Kidney capillary endothelial cell (primary cell): ENCODE results near the gene DPP4.
"Not testable (repeated sequence)": the region's sequence is repeated elsewhere in the genome, so short reads cannot be mapped to it uniquely, and the experiment has no call there.

ENCODE experiments used
- DNase-seq: peaks from one replicate; pipeline ENCODE4 v3.0.0-alpha.2; 2018; ENCODE audit warnings: low spot score

Gene DPP4

DNA sequence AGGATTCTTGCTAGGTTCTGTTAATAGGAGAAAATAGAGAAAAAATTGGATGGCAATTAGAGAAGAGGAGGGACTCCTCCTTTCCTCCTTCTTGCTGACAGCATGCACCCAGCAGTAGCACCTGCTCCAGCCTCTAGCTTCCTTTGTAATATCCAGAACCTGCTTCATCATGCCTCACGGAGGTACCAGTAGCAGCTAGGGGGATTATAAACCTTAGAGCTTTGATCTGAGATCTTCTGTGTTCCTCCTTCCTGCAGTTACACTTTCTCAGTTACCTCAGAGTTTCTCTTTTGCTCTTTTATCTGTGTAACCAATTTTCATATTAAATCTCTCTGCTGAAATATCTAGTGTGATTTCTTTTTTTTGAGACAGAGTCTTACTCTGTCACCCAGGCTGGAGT lies 16.6 kb downstream of the DPP4 start:
- DNase-seq = no peak

DNA sequence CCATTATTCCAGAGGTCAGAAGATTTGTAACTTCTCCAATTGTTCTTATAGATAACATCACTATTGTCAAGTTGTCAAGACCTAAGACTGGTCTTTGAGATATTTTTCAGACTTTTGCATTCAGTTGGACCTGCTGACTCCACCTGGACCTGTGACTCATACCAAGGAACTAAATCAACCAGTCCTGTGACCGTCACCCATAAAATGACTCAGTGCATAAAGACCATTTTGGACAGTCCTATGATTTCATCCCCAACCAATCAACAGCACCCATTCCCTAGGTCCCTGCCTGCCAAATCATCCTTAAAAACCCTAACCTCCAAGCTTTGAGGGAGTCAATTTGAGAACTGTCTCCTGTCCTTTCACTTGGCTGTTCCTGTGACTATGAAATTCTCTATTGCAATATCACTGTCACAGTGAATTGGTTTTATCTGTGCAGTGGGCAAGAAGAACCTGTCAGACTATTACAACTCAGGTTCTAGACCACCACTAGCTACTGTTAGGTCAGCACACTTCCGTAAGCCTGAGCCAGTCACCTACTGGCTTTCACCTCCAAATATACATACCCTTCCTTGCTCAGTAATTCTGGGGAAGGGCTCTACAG lies 17.1 kb downstream of the DPP4 start:
- DNase-seq = no peak

GRCh38 chr2:162053808-162054155 lies 20.2 kb downstream of the DPP4 start:
- no peak for DNase-seq

DNA sequence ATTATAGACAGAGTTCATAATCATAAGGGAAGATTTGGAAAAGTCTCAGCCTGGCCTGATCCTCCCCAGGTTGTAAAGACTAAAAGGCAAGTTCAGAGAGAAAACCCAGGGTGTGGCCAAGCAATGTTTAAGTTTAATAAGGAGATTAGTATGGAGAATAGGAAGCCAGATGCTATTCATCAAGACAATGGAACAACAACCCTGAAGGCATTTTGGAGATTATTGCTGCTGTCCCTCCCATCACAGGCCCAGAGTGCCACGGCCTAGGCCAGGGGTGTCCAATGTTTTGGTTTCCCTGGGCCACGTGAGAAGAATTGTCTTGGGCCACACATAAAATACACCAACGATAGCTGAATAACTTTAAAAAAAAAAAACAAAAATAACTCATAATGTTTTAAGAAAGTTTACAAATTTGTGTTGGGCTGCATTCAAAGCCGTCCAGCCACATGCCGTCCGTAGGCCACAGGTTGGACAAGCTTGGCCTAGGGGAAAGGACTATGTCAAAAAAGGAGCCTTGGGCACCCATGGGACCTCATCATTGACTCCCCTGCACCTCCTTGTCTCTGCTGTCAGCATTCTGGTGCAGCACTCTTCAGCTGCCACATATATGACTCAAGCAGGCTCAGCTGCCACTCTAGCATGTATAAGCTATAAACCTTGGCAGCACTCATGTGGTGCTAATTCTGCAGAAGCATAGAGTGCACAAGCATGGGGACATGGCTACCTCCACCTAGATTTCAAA lies 20.8 kb downstream of the DPP4 start:
- DNase-seq = no peak

DNA sequence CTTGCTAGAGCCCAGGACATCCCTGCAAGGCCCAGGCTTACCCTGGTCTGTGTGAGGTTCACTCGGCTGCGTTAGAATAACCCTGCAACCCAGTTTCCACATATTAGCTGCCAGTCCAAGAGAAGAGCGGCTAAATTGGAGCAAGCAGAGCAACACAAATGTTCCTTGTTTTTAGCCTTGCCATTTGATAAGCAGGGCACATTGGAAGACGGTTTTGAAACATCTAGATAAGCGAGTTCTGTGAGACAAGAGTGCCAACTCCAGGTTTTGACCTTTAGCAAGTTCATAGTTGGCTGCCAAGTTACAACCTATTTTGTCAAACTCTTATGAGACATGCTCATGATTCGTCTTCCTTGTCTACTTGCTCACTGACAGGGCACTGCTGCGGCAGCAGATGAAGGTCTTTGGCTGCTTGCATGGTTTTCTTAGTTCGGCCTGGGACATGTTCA lies 23.5 kb downstream of the DPP4 start:
- no peak for DNase-seq

- not testable (repeated sequence) for DNase-seq
Observed at GRCh38 chr2:162049089-162049488, 24.9 kb downstream of the DPP4 start.

DNA sequence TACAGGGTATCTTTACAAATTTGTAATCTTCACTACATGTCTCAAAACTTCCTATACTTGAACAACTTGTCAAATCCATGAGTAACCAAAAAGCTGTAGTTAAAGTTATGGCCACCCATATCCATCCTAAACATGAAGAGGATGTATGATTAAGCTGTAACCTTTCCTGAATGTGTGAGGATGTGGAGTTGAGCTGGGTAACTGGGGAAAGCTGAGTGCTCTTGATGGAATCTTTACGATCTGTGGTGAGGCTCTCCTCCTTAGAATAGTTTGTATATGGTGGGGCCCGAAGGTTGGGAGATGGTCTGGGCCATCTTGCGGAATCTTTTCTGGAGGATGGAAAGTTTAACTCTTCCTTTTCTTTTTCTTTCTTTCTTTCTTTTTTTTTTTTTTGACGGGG lies 29.4 kb downstream of the DPP4 start:
- peak; percentile 21 for DNase-seq

- no peak for DNase-seq
Observed at GRCh38 chr2:162043132-162043531, 30.9 kb downstream of the DPP4 start.

DNA sequence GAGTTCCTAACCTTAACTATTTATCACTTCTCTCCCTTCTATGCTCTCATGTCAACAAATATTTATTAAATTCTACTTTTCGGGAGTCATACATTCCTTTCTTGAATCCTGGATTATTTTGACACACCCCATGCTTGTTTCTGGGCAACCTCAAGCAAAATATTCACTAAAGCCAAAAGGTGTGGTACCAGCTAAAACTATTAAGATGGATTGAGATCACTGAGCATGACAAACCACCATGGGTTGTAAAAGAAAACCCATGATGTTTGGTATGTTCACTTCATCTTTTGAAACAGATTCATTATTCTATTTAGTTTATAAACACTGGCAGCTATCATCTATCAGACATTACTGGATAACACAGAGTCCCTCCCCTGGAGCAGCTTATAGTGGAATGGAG lies 32.5 kb downstream of the DPP4 start:
- DNase-seq = no peak

DNA sequence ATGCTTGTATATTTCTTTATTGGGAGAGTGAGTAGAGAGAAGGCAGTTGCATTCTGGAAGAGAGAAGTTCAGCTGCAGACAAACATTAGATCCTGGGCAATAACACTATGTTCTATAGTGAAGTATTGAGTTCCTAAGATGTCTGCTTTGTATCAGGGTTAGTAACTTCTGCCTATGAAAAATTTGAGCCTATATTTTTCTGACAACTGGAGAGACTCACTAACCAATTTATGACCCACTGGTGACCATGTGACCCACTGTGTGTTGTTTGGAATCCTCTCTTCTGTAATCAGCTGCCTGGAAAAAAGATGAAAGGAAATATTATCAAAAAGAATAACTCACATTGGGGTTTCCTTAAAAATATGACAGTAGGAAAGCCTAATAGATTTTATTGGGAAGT lies 35.3 kb downstream of the DPP4 start:
- no peak for DNase-seq

GRCh38 chr2:162037886-162038285 lies 36.1 kb downstream of the DPP4 start:
- no peak for DNase-seq

- DNase-seq = no peak
Observed at GRCh38 chr2:162037028-162037795, 36.8 kb downstream of the DPP4 start.

GRCh38 chr2:162035981-162036380 lies 38.0 kb downstream of the DPP4 start:
- DNase-seq = no peak

DNA sequence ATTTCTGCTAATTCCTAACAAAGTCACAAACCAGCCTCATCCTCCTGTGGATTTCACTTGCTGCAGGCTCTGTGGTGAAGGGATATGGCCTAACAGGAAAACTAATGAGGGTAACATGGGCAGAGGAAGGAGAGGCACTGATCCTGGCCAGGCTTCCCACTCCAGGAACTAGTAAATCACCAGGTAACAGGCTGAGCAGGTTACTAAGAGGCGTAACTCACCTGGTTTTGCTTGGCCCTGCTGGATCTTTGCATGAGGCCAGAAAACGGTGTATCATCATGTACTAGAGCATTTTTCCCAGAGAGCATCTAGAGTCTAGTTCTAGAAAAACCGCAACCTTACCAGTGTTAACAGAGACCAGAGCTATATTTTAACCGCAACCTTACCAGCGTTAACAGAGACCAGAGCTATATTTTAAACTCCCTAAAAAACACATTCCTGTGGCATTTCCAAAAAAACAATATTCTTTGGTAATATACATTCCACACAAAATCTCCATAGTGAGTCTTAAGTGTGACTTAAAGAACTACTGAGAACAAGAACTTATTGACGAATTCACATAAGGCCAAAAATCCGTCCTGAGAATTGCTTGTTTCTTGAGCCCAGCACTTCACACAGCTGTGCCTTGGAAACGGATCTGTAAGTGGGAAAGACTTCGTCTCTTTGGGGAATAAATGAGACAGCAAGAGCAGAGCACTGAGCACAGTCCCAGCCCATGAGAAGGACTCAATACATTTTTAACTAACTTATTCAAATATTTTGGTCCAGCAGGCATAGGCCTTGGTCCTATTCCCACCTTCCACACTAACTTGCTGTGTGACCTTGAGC lies 43.4 kb downstream of the DPP4 start:
- DNase-seq = no peak

DNA sequence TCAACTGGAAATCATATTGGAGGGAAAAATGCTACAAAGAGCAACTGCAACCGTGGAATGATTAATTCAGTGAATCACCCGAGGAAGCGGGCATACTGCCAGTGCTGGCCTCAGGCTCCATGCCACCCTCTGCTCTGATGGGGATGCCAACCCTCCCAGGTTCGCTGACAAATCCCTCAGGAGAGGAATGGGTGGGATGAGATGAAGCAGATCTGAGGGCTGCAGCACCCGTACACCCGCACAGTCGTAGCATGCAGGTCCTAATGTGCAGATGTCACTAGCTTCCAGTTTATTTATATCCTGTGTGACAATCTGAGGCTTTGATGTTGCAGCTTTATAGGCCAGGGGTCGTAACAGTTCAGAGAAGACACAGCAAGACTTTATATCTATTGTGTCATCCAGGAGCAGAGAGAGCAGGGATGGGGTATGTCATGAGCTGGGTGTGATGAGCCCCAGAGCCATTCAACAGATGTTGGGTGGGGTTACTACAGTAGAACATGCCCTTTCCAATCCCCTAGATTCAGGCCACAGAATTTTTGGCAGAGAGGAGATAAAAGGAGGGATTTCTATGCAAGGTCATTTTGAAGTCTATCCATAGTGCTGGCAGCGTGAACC lies 44.6 kb downstream of the DPP4 start:
- no peak for DNase-seq

DNA sequence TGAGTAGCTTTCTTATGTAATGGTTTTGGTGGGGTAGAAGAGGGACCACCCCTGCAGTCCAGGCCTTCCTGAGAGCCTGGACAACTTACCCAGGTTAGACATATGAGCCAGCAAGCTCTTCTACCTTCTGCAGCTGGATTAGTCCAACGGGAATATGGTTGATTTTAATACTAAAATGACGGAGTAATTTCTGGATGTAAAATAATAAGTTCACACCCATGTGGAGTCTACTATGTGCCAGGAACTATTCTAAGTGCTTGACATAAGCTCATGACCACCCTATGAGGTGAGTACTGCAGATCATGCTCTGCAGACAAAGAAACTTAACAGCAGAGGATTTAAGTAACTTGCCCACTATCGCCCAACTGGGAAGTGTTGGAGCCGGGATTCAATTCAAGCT lies 45.5 kb downstream of the DPP4 start:
- no peak for DNase-seq

DNA sequence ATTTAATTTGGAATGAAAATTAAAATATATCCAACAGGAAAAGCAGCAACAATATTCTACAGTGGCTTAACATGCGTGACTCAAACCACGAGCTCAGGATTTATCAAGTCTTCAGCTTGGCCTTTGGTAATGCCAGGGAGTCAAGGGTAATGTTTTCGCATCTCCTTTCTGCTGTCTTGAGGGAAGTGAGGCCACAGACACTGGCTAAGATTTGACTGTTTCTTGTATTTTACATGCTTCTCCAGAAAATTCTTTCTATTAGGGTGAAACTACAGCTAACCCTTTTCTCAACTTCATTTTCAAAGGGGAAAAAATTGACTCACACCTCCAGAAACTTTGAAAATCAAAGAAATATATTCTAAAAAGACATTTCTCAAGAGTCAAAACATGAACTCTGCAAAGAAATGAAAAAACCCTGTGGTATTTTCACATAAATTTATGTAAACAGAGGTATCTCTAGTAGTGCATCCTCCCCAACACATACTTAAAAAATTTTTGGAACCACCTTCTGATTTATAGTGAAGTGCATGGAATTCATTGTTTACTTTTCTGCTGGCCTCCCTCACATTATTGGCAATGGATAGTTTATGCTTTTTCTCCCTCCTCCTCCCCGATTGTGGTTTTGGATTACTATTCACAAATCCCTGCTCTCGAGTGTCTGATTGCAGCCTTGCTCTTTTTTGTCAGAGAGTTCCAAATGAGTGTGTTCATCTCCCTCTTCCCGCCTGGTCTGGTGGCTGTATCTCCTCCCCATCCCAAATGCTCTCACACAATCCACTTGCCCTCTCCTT lies 48.7 kb downstream of the DPP4 start:
- DNase-seq = no peak

DNA sequence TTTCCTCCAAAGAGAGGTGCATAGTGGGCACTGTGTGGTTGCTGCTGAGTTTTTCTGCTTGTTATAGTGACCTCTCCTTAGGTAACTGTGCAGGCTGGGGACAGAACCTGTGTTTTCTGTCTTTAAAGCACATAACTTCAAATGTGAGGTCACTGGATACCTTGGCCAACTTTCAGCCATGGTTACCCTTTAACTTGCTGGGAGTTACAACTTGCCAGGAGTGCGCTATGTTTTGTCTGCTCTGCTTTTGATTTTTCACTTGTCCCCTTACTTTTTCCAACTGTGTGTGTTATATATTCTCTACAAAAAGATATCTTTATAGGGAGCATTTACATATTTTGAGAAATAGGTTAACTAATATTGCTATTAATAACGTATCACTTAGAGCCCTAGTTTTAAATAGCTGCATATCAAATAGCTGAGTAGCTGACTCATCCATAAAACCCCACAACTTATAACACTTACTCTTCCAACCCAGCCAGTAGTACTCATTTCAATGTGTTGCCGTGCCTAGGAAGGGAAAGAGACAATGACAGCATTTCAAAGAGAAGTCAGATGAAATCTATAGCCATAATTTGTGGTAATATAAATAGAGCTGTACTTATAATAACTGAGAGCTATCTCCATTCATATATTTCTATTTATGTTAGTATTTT lies 51.6 kb downstream of the DPP4 start:
- no peak for DNase-seq

- no peak for DNase-seq
Observed at GRCh38 chr2:162021516-162022058, 52.4 kb downstream of the DPP4 start.

GRCh38 chr2:162018530-162018929 lies 55.5 kb downstream of the DPP4 start:
- no peak for DNase-seq
